SK-N-SH (cell line): Measurements from ENCODE around the gene UGDH. TPM values are rescaled to one million over a fixed set of nuclear protein-coding genes. Genes with fewer than 3 reads are reported as not detected.

ENCODE experiments used
- CTCF ChIA-PET: fragments of 300-600, 350-600 bp; formaldehyde crosslinking; extraction: SDS; loops from one replicate; lab custom pipeline; 2021; lab: Yijun Ruan, JAX
- POLR2A ChIA-PET: fragments of 350-600 bp; sonication (Branson Sonifier 250); formaldehyde crosslinking; extraction: SDS; loops from one replicate; lab custom pipeline; 2020; ENCODE audit warnings: antibody characterized with exemption, inconsistent platforms; lab: Yijun Ruan, JAX
- DNase-seq: peaks from one replicate; pipeline ENCODE4 v3.0.0; 2012
- H2AFZ ChIP-seq: fragments of 200-600 bp; sonication (generic); 2 replicates; pipeline ENCODE4 v1.8.1; 2016; ENCODE audit warnings: antibody characterized with exemption, mild to moderate bottlenecking, low read depth
- H3F3A ChIP-seq: fragments of 200-600 bp; sonication (generic); replicated peaks from 2 replicates; pipeline ENCODE3; 2016; ENCODE audit warnings: antibody characterized with exemption, mild to moderate bottlenecking; ENCODE audit not compliant: insufficient read depth
- H3K27ac ChIP-seq, 2 experiments: fragments of 200-500 bp in 1 of 2; fragments of 200-600 bp in 1 of 2; sonication (Bioruptor generic) in 1 of 2; sonication (generic), shearing (Covaris generic) in 1 of 2; 2 replicates each; pipeline versions ENCODE4 v1.5.1 to v1.6.1; 2014 to 2016; ENCODE audit warnings: low read depth in 2 of 2, inconsistent platforms in 1 of 2, low read length in 1 of 2, mild to moderate bottlenecking in 1 of 2, mixed read lengths in 1 of 2
- H3K27me3 ChIP-seq: fragments of 200-600 bp; sonication (generic), shearing (Covaris generic); 2 replicates; pipeline ENCODE4 v1.6.1; 2016; ENCODE audit warnings: mixed run types; ENCODE audit not compliant: insufficient read depth
- H3K36me3 ChIP-seq, 2 experiments: fragments of 200-500 bp in 1 of 2; fragments of 200-600 bp in 1 of 2; sonication (Bioruptor generic) in 1 of 2; sonication (generic) in 1 of 2; replicated peaks in 1 of 2; 2 replicates each; pipeline versions ENCODE3 to v1.5.1; 2014 to 2016; ENCODE audit warnings: low read length in 1 of 2, mild to moderate bottlenecking in 1 of 2; ENCODE audit not compliant: insufficient read depth in 2 of 2, control insufficient read depth in 1 of 2
- H3K4me1 ChIP-seq, 2 experiments: fragments of 200-500 bp in 1 of 2; fragments of 200-600 bp in 1 of 2; sonication (Bioruptor generic) in 1 of 2; sonication (generic), shearing (Covaris generic) in 1 of 2; 2 replicates each; pipeline versions ENCODE4 v1.5.1 to v1.6.1; 2014 to 2016; ENCODE audit warnings: low read depth in 1 of 2, low read length in 1 of 2, mixed run types in 1 of 2; ENCODE audit not compliant: insufficient read depth in 2 of 2, control insufficient read depth in 1 of 2
- H3K4me2 ChIP-seq: fragments of 200-600 bp; sonication (generic), shearing (Covaris generic); 2 replicates; pipeline ENCODE4 v1.6.1; 2017; ENCODE audit warnings: mixed run types
- H3K4me3 ChIP-seq, 2 experiments: fragments of 200-500 bp in 1 of 2; fragments of 200-600 bp in 1 of 2; sonication (Bioruptor generic) in 1 of 2; sonication (generic), shearing (Covaris generic) in 1 of 2; 2 replicates each; pipeline versions ENCODE4 v1.5.1 to v1.8.1; 2014 to 2016; ENCODE audit warnings: low read depth in 2 of 2, inconsistent platforms in 1 of 2, low read length in 1 of 2, mild to moderate bottlenecking in 1 of 2, mixed read lengths in 1 of 2, moderate library complexity in 1 of 2
- H3K79me2 ChIP-seq: fragments of 200-600 bp; sonication (generic); 2 replicates; pipeline ENCODE4 v1.8.1; 2017; ENCODE audit warnings: mild to moderate bottlenecking; ENCODE audit not compliant: insufficient read depth
- H3K9ac ChIP-seq: fragments of 200-600 bp; sonication (generic); 2 replicates; pipeline ENCODE4 v1.6.1; 2017; ENCODE audit warnings: mixed run types
- H3K9me2 ChIP-seq: fragments of 200-600 bp; sonication (generic); 2 replicates; pipeline ENCODE4 v1.6.1; 2017; ENCODE audit warnings: mixed run types
- H3K9me3 ChIP-seq: fragments of 200-600 bp; sonication (generic); 2 replicates; pipeline ENCODE4 v1.6.1; 2017; ENCODE audit warnings: mixed run types, mild to moderate bottlenecking, moderate library complexity
- H4K20me1 ChIP-seq: fragments of 200-600 bp; sonication (generic); 2 replicates; pipeline ENCODE4 v1.6.1; 2017; ENCODE audit warnings: mild to moderate bottlenecking, mixed run types; ENCODE audit not compliant: insufficient read depth
- EP300 ChIP-seq, 2 experiments: IDR thresholded peaks; 2 replicates each; pipeline versions ENCODE4 v1.4.0 to v1.6.1; 2012; ENCODE audit warnings: borderline replicate concordance in 1 of 2, low read depth in 1 of 2, low read length in 1 of 2
- FOSL2 ChIP-seq: IDR thresholded peaks from 2 replicates; pipeline ENCODE4 v1.4.0; 2012; ENCODE audit warnings: low read depth, mild to moderate bottlenecking, moderate library complexity, borderline replicate concordance
- FOXJ3 ChIP-seq: sonication (generic); formaldehyde crosslinking; IDR thresholded peaks from 2 replicates; pipeline ENCODE4 v1.5.1; 2020; ENCODE audit warnings: mild to moderate bottlenecking, missing genetic modification reagents
- GABPA ChIP-seq: IDR thresholded peaks from 2 replicates; pipeline ENCODE4 v1.4.0; 2012; ENCODE audit warnings: low read depth, mild to moderate bottlenecking
- JUND ChIP-seq: IDR thresholded peaks from 2 replicates; pipeline ENCODE4 v1.4.0; 2012
- MAX ChIP-seq: IDR thresholded peaks from 2 replicates; pipeline ENCODE4 v1.4.0; 2012; ENCODE audit warnings: low read depth
- MEF2A ChIP-seq: IDR thresholded peaks from 2 replicates; pipeline ENCODE4 v1.4.0; 2012; ENCODE audit warnings: low read depth, borderline replicate concordance
- MXI1 ChIP-seq: IDR thresholded peaks from 2 replicates; pipeline ENCODE4 v1.6.1; 2012; ENCODE audit warnings: mild to moderate bottlenecking, low read depth, low read length, improper control_type of control experiment
- NFIC ChIP-seq: IDR thresholded peaks from 2 replicates; pipeline ENCODE4 v1.4.0; 2012; ENCODE audit warnings: borderline replicate concordance
- NRF1 ChIP-seq: IDR thresholded peaks from 2 replicates; pipeline ENCODE4 v1.6.1; 2012; ENCODE audit warnings: low read depth, mild to moderate bottlenecking, low read length
- POLR2AphosphoS5 ChIP-seq: IDR thresholded peaks from 2 replicates; pipeline ENCODE4 v1.6.1; 2012; ENCODE audit warnings: low read depth, low read length
- RCOR1 ChIP-seq: fragments of 150-350 bp; IDR thresholded peaks from 2 replicates; pipeline ENCODE4 v1.6.1; 2017; ENCODE audit warnings: antibody characterized with exemption, low read length
- RFX5 ChIP-seq: IDR thresholded peaks from 2 replicates; pipeline ENCODE4 v1.6.1; 2012; ENCODE audit warnings: mild to moderate bottlenecking, improper control_type of control experiment, low read length
- RXRA ChIP-seq: IDR thresholded peaks from 2 replicates; pipeline ENCODE4 v1.4.0; 2012; ENCODE audit warnings: low read depth, mild to moderate bottlenecking, borderline replicate concordance
- TAF1 ChIP-seq: IDR thresholded peaks from 2 replicates; pipeline ENCODE4 v1.6.1; 2012; ENCODE audit warnings: low read depth, mild to moderate bottlenecking, low read length, moderate library complexity, borderline replicate concordance
- TCF12 ChIP-seq: IDR thresholded peaks from 2 replicates; pipeline ENCODE4 v1.4.0; 2012
- TEAD4 ChIP-seq: IDR thresholded peaks from 2 replicates; pipeline ENCODE4 v1.4.0; 2012; ENCODE audit warnings: mild to moderate bottlenecking, borderline replicate concordance; ENCODE audit not compliant: insufficient read depth
- USF1 ChIP-seq: IDR thresholded peaks from 2 replicates; pipeline ENCODE4 v1.4.0; 2012; ENCODE audit warnings: low read depth, borderline replicate concordance
- USF2 ChIP-seq: fragments of 150-350 bp; IDR thresholded peaks from 2 replicates; pipeline ENCODE4 v1.6.1; 2017; ENCODE audit warnings: antibody characterized with exemption, low read length, low read depth, borderline replicate concordance
- YY1 ChIP-seq: IDR thresholded peaks from 2 replicates; pipeline ENCODE4 v1.4.0; 2012; ENCODE audit warnings: low read depth, mild to moderate bottlenecking
- WGBS: methylation state at CpG from one replicate; pipeline ENCODE4 v1.1.6; 2017; ENCODE audit warnings: low lambda C conversion rate; 5-methylcytosine and 5-hydroxymethylcytosine counted together
- polyA plus RNA-seq, 3 experiments: library from polyadenylated mRNA; depleted of rRNA; stranded (reverse); fragments of >200 nt; gene quantifications; 2 replicates each; pipeline ENCODE4 v1.2.3, GENCODE V29; 2012
- TF ChIP-seq, protein P1 (sequence below): IDR thresholded peaks from 2 replicates; pipeline ENCODE4 v1.6.1; 2012; ENCODE audit warnings: mild to moderate bottlenecking, low read depth, low read length, moderate library complexity
- TF ChIP-seq, protein P2 (sequence below): IDR thresholded peaks from 2 replicates; pipeline ENCODE4; 2012

Gene UGDH
- polyA plus RNA-seq, 1 of the 3 experiments (the other 2 are of a cell fraction), result 41.6 TPM

GRCh38 chr4:39451423-39452023, 75.7 kb downstream of the UGDH start (continued):
- TF ChIP-seq NFIC (no peak), RCOR1 (no peak), MXI1 (no peak), RFX5 (no peak), NRF1 (no peak), TCF12 (no peak), YY1 (no peak), JUND (no peak), POLR2AphosphoS5 (no peak)
- TF ChIP-seq, protein P1, sequence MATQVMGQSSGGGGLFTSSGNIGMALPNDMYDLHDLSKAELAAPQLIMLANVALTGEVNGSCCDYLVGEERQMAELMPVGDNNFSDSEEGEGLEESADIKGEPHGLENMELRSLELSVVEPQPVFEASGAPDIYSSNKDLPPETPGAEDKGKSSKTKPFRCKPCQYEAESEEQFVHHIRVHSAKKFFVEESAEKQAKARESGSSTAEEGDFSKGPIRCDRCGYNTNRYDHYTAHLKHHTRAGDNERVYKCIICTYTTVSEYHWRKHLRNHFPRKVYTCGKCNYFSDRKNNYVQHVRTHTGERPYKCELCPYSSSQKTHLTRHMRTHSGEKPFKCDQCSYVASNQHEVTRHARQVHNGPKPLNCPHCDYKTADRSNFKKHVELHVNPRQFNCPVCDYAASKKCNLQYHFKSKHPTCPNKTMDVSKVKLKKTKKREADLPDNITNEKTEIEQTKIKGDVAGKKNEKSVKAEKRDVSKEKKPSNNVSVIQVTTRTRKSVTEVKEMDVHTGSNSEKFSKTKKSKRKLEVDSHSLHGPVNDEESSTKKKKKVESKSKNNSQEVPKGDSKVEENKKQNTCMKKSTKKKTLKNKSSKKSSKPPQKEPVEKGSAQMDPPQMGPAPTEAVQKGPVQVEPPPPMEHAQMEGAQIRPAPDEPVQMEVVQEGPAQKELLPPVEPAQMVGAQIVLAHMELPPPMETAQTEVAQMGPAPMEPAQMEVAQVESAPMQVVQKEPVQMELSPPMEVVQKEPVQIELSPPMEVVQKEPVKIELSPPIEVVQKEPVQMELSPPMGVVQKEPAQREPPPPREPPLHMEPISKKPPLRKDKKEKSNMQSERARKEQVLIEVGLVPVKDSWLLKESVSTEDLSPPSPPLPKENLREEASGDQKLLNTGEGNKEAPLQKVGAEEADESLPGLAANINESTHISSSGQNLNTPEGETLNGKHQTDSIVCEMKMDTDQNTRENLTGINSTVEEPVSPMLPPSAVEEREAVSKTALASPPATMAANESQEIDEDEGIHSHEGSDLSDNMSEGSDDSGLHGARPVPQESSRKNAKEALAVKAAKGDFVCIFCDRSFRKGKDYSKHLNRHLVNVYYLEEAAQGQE, result no peak

DNA sequence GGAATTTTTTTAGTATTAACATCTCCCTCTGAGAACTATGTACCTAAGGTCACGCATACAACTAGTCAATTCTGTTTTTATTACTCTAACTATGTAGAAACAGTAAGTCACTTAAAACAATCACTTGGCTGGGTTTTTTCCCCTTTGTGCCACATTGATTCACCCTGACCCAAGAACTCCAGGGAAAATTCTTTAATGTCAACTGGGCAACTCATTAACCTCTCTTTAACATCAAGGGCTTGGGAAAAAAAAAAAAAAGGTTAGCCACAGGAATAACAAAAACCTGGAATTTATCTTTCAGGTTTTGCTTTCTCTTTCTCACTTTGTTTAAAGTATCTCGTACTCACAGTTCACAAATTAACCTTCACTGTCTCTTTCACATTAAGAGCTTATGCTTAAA, 76.6 kb downstream of the UGDH start:
- H3K79me2 ChIP-seq, result peaks cover 10% of the 10 kb centered on the region; the same call in 1 of the 2 replicates
- H3K4me3 ChIP-seq, result no peak overlapping the region
- ChIA-PET CTCF (no interaction called here), POLR2A (interaction anchor here (0.7 to 1.5 kb wide), 2 partner anchors 9 to 619 kb away, joined by 3 to 6 read pairs; partner anchors contain the start of genes LIAS and RPL9)
- no peaks in the 10 kb centered on the region for H3K9me3 ChIP-seq
- H3K27ac ChIP-seq, result peak overlapping the region in 1 of 2 experiments; percentile 5; a peak in 1 of 4 replicates
- no peaks in the 10 kb centered on the region for H3K27me3 ChIP-seq
- no peak for DNase-seq
- no peaks in the 10 kb centered on the region for H3K9me2 ChIP-seq
- peaks cover 71% of the 10 kb centered on the region for H3F3A ChIP-seq
- no peak for TF ChIP-seq GABPA
- no peak for TF ChIP-seq RXRA
- TF ChIP-seq YY1, result no peak
- TF ChIP-seq USF2, result no peak
- TF ChIP-seq, protein P2, sequence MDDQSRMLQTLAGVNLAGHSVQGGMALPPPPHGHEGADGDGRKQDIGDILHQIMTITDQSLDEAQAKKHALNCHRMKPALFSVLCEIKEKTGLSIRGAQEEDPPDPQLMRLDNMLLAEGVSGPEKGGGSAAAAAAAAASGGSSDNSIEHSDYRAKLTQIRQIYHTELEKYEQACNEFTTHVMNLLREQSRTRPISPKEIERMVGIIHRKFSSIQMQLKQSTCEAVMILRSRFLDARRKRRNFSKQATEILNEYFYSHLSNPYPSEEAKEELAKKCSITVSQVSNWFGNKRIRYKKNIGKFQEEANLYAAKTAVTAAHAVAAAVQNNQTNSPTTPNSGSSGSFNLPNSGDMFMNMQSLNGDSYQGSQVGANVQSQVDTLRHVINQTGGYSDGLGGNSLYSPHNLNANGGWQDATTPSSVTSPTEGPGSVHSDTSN, result no peak
- no peak for TF ChIP-seq FOSL2
- no peak for TF ChIP-seq MEF2A
- TF ChIP-seq JUND, result no peak
- TF ChIP-seq EP300 (IDR thresholded peaks at IDR 0.05; ENCODE audit: borderline replicate concordance in 1 of 2, low read depth in 1 of 2, low read length in 1 of 2), result no peak
- no peak for TF ChIP-seq MAX
- no peak for TF ChIP-seq TAF1
- no peak for TF ChIP-seq TEAD4
- TF ChIP-seq NRF1, result no peak
- no peak for TF ChIP-seq USF1
- no peak for TF ChIP-seq FOXJ3 (CRISPR knock-in tag)
- peaks cover 28% of the 10 kb centered on the region for H4K20me1 ChIP-seq
- H3K36me3 ChIP-seq, result peaks cover 55 to 58% of the 10 kb centered on the region in 2 experiments
- no peak overlapping the region for H2AFZ ChIP-seq
- no peak overlapping the region for H3K9ac ChIP-seq
- 97% methylated on average over 2 of the region's 2 CpGs for WGBS
- H3K4me2 ChIP-seq, result no peak overlapping the region
- no peaks in the 10 kb centered on the region; a peak in 1 of 4 replicates for H3K4me1 ChIP-seq
